HCT116 (cell line): ENCODE results near the gene PAK1.

ENCODE experiments used
- ELF1 ChIP-seq: IDR thresholded peaks from 2 replicates; pipeline ENCODE4 v1.6.1; 2012; ENCODE audit warnings: low read depth, borderline replicate concordance
- EZH2 ChIP-seq: fragments of 200-600 bp; sonication (generic); IDR thresholded peaks from 2 replicates; pipeline ENCODE4 v1.6.1; 2017; ENCODE audit warnings: antibody characterized with exemption, mixed run types
- EZH2phosphoT487 ChIP-seq: fragments of 200-600 bp; IDR thresholded peaks from 2 replicates; pipeline ENCODE4 v1.6.1; 2018; ENCODE audit warnings: antibody characterized with exemption, borderline replicate concordance
- POLR2A ChIP-seq: IDR thresholded peaks from 2 replicates; pipeline ENCODE4 v1.7.0; 2011; ENCODE audit warnings: borderline replicate concordance; ENCODE audit not compliant: insufficient read depth, insufficient read length; ENCODE audit errors: extremely low read depth
- POLR2AphosphoS5 ChIP-seq: IDR thresholded peaks from 2 replicates; pipeline ENCODE4 v1.6.1; 2011; ENCODE audit warnings: mild to moderate bottlenecking, low read depth, low read length, moderate library complexity
- RAD21 ChIP-seq: IDR thresholded peaks from 2 replicates; pipeline ENCODE4 v1.6.1; 2012; ENCODE audit warnings: low read depth, mild to moderate bottlenecking
- SRF ChIP-seq: IDR thresholded peaks from 2 replicates; pipeline ENCODE4 v1.6.1; 2012; ENCODE audit warnings: low read depth
- ZFX ChIP-seq: fragments of 450-650 bp; IDR thresholded peaks from 2 replicates; pipeline ENCODE4 v1.6.1; 2017
- ZNF274 ChIP-seq: fragments of 200-500 bp; sonication (Bioruptor generic); IDR thresholded peaks from 2 replicates; pipeline ENCODE4 v1.6.1; 2014; ENCODE audit warnings: mild to moderate bottlenecking, low read depth, low read length, inconsistent platforms
- TF ChIP-seq, protein P1 (sequence below), 3 experiments: fragments of 200-600 bp in 1 of 3; sonication (generic) in 1 of 3; IDR thresholded peaks in 2 of 3; conservative IDR thresholded peaks in 1 of 3; 2 replicates each; pipeline ENCODE4 v1.5.1; 2012 to 2017; ENCODE audit warnings: low read depth in 2 of 3, low read length in 2 of 3, antibody characterized with exemption in 1 of 3, borderline replicate concordance in 1 of 3, control low read depth in 1 of 3, mild to moderate bottlenecking in 1 of 3, mixed read lengths in 1 of 3, mixed run types in 1 of 3, moderate library complexity in 1 of 3; ENCODE audit not compliant: insufficient read depth in 1 of 3
- TF ChIP-seq, protein P2 (sequence below): IDR thresholded peaks from 2 replicates; pipeline ENCODE4 v1.6.1; 2012
- TF ChIP-seq, protein P3 (sequence below): IDR thresholded peaks from 2 replicates; pipeline ENCODE4 v1.6.1; 2012; ENCODE audit warnings: low read depth

DNA sequence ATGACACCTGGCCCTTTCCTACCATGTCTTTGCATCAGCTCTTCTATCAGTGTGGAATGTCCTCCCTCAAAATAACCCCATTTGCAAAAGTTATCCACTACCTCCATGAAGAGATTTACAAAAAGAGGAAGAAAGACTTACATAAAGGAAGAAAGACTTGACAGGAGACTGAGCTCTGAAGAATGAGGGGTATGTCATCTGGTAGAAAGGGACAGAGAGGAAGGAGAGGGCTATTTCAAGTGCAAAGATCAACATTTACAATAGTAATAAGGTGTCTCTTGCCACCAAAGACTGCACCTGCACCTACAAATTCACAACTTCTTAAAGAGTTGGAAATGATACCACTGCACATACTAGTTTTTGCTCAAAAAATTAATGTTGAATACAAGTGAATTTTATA is 18.2 kb downstream of the PAK1 start:
- TF ChIP-seq, protein P1, sequence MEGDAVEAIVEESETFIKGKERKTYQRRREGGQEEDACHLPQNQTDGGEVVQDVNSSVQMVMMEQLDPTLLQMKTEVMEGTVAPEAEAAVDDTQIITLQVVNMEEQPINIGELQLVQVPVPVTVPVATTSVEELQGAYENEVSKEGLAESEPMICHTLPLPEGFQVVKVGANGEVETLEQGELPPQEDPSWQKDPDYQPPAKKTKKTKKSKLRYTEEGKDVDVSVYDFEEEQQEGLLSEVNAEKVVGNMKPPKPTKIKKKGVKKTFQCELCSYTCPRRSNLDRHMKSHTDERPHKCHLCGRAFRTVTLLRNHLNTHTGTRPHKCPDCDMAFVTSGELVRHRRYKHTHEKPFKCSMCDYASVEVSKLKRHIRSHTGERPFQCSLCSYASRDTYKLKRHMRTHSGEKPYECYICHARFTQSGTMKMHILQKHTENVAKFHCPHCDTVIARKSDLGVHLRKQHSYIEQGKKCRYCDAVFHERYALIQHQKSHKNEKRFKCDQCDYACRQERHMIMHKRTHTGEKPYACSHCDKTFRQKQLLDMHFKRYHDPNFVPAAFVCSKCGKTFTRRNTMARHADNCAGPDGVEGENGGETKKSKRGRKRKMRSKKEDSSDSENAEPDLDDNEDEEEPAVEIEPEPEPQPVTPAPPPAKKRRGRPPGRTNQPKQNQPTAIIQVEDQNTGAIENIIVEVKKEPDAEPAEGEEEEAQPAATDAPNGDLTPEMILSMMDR (IDR thresholded peaks at IDR 0.05 in 2 of 3, conservative IDR thresholded peaks at IDR 0.05 in 1 of 3; ENCODE audit: borderline replicate concordance in 1 of 3, insufficient read depth in 1 of 3, low read depth in 2 of 3, low read length in 2 of 3), result no peak
- TF ChIP-seq POLR2A (no peak), EZH2phosphoT487 (no peak), ELF1 (no peak), RAD21 (no peak), ZNF274 (no peak), POLR2AphosphoS5 (no peak), EZH2 (no peak), SRF (no peak), ZFX (no peak)
- TF ChIP-seq, protein P2, sequence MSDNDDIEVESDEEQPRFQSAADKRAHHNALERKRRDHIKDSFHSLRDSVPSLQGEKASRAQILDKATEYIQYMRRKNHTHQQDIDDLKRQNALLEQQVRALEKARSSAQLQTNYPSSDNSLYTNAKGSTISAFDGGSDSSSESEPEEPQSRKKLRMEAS, result no peak
- TF ChIP-seq, protein P3, sequence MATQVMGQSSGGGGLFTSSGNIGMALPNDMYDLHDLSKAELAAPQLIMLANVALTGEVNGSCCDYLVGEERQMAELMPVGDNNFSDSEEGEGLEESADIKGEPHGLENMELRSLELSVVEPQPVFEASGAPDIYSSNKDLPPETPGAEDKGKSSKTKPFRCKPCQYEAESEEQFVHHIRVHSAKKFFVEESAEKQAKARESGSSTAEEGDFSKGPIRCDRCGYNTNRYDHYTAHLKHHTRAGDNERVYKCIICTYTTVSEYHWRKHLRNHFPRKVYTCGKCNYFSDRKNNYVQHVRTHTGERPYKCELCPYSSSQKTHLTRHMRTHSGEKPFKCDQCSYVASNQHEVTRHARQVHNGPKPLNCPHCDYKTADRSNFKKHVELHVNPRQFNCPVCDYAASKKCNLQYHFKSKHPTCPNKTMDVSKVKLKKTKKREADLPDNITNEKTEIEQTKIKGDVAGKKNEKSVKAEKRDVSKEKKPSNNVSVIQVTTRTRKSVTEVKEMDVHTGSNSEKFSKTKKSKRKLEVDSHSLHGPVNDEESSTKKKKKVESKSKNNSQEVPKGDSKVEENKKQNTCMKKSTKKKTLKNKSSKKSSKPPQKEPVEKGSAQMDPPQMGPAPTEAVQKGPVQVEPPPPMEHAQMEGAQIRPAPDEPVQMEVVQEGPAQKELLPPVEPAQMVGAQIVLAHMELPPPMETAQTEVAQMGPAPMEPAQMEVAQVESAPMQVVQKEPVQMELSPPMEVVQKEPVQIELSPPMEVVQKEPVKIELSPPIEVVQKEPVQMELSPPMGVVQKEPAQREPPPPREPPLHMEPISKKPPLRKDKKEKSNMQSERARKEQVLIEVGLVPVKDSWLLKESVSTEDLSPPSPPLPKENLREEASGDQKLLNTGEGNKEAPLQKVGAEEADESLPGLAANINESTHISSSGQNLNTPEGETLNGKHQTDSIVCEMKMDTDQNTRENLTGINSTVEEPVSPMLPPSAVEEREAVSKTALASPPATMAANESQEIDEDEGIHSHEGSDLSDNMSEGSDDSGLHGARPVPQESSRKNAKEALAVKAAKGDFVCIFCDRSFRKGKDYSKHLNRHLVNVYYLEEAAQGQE, result no peak
